ENCODE measurements around the gene RTKN. TPM values are rescaled to one million over a fixed set of nuclear protein-coding genes. Genes with fewer than 3 reads are reported as not detected.
"Not testable (repeated sequence)": the region's sequence is repeated elsewhere in the genome, so short reads cannot be mapped to it uniquely, and the experiment has no call there.

RTKN gene
- total RNA-seq, 2 donors from 2014 or later = 51.4 to 89.9 TPM

DNA sequence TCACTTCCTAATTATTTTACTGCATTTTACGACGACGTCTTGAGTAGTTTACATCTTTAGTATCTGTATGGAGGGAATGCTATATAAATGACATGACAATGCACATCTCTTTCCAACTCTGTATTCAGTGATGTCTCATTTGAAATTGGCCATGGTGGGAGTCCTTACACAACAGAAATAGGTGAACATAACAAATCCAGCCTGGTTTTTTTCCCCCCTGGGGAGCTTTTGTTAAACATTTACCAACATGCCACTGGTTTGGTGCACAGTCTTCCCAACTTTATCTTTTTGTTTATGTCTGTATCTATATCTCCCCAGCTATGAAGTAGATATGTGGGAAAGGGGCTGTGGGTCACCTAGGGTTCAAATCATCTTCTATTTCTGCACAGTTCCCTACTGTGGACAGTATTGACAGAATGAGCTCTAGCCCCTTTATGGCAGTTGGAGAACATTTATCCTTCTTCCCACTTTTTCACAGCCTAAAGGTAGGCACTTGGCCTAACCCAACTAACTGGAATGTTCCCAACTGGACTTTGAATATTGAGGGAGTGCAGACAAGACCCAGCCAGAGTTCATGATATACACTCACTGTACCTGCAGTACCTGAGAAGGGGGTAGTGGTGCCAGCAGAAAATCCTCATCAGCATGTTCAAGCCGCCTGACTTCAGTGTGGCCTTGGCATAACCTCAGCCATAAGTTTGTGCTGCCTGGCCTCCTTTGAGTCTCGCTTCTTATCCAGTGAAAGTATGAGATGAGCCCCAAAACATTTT lies 5.7 kb upstream of the RTKN start:
- no peak for TF ChIP-seq CTCF (IDR thresholded peaks at IDR 0.05)
- intact Hi-C loops (cut with DNase I) = no loop called here

DNA sequence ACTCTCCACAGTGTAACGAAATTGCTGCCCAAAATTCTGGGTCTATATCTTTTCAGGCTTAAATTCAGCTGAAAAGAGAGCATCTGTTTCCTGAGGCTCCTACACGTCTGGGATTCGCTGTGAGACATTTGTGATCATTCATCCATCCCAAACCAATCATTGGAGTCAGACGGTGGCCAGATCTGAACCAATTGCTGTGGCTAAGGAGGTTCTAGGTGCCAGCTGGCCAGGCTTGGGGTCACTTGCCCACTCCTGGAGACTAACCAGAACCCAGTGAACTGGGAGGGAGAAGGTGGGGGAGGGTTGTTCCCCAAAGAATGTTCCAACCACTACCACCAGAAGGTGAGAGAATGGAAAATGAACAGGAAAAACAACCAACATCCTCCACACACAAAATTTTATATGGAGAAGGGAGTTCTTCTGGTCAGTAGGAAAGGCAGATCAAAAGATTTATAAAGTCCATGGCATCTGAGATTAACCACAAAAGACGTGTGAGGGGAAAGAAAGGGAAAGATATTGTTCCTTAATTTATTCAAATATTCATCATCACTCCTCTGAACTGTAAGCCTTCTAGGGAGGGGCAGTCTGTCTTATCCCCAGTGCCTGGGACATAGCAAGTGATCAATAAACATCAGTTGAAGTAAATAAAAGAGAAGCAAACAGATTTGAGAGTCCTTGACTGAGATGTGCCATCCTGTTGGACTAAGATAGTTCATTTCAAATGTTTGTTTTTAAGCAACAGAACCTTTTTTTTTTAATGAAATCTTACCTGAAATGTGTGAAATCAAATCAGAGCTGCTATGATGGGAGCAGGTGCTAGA lies 3.0 kb upstream of the RTKN start:
- no peak for DNase-seq
- TF ChIP-seq CTCF (IDR thresholded peaks at IDR 0.05) = no peak
- Histone ChIP-seq H3K4me1 (peaks cover 2% of the 10 kb centered on the region), H3K9ac (ENCODE audit: low read depth in 2 of 2, low read length in 2 of 2) (no peak overlapping the region), H3K27ac (no peak overlapping the region), H3K4me3 (no peak overlapping the region), H3K9me3 (no peaks in the 10 kb centered on the region), H3K27me3 (no peaks in the 10 kb centered on the region), H3K36me3 (no peaks in the 10 kb centered on the region)
- intact Hi-C loops (cut with DNase I) = no loop called here

More for the DNA sequence above, 5.7 kb upstream of the RTKN start:
- no peaks in the 10 kb centered on the region for H3K27me3 ChIP-seq
- no peak overlapping the region for H3K27ac ChIP-seq
- H3K9ac ChIP-seq (ENCODE audit: low read depth in 2 of 2, low read length in 2 of 2) = no peak overlapping the region
- H3K9me3 ChIP-seq = no peaks in the 10 kb centered on the region
- DNase-seq = no peak
- no peaks in the 10 kb centered on the region for H3K4me1 ChIP-seq
- H3K4me3 ChIP-seq = no peak overlapping the region
- no peaks in the 10 kb centered on the region for H3K36me3 ChIP-seq

GRCh38 chr2:74442483-74443297 lies 953 bp upstream of the RTKN start:
- Histone ChIP-seq H3K9ac (ENCODE audit: low read depth in 2 of 2, low read length in 2 of 2) (peak overlapping the region; percentile 72 to 91), H3K4me3 (peak overlapping the region; percentile 46), H3K27ac (peak overlapping the region; percentile 90)
- H3K9me3 ChIP-seq; H3K4me1 ChIP-seq; intact Hi-C loops (cut with DNase I); H3K36me3 ChIP-seq; DNase-seq; H3K27me3 ChIP-seq: not testable (repeated sequence)

GRCh38 chr2:74441170-74441689 lies 507 bp downstream of the RTKN start:
- DNase-seq = peak; percentile 60
- Histone ChIP-seq H3K36me3 (no peaks in the 10 kb centered on the region), H3K9me3 (no peaks in the 10 kb centered on the region), H3K27ac (peak overlapping the region; percentile 90), H3K4me3 (peak overlapping the region; percentile 46), H3K4me1 (peaks cover 5% of the 10 kb centered on the region), H3K27me3 (no peaks in the 10 kb centered on the region), H3K9ac (ENCODE audit: low read depth in 2 of 2, low read length in 2 of 2) (peak overlapping the region; percentile 72 to 91)
- intact Hi-C loops (cut with DNase I) = no loop called here
- TF ChIP-seq CTCF (IDR thresholded peaks at IDR 0.05) = no peak

- Histone ChIP-seq H3K9ac (ENCODE audit: low read depth in 2 of 2, low read length in 2 of 2) (peak overlapping the region; percentile 72 to 91), H3K4me1 (peaks cover 5% of the 10 kb centered on the region), H3K27me3 (no peaks in the 10 kb centered on the region), H3K9me3 (no peaks in the 10 kb centered on the region), H3K36me3 (no peaks in the 10 kb centered on the region), H3K27ac (peak overlapping the region; percentile 90), H3K4me3 (peak overlapping the region; percentile 46)
- TF ChIP-seq CTCF (IDR thresholded peaks at IDR 0.05) = no peak
- peak; percentile 90 for DNase-seq
- intact Hi-C loops (cut with DNase I) = no loop called here
These were observed 1.2 kb downstream of the RTKN start for GRCh38 chr2:74440378-74441169.

Measured in colonic mucosa (tissue), 4 donors.